Kidney (tissue), 14 donors: Measurements from ENCODE around the gene CCNO. TPM values are rescaled to one million over a fixed set of nuclear protein-coding genes. Genes with fewer than 3 reads are reported as not detected.
A peak's percentile ranks its signal among the peaks of the same experiment; 100 is the strongest.

ENCODE experiments used
- DNase-seq, 5 donors: peaks; one replicate each; pipeline ENCODE4 v3.0.0-alpha.2; 2013 to 2020
- FAIRE-seq: peaks from 2 replicates; lab custom pipeline; 2012; peaks lifted over from hg19 to GRCh38; lab: Jason Lieb, UNC
- H3K27ac ChIP-seq, 2 donors: one replicate each; pipeline ENCODE4 v1.7.0; 2013; ENCODE audit warnings: low read depth in 2 of 2, low read length in 2 of 2, inconsistent platforms in 1 of 2
- H3K27me3 ChIP-seq: one replicate; pipeline ENCODE4 v1.7.1; 2013; ENCODE audit warnings: low read length, inconsistent platforms; ENCODE audit not compliant: control insufficient read depth, insufficient read depth
- H3K36me3 ChIP-seq, 3 donors: one replicate each; pipeline versions ENCODE4 v1.7.0 to v1.7.1; 2013; ENCODE audit warnings: low read length in 3 of 3, control low read depth in 1 of 3, inconsistent platforms in 1 of 3; ENCODE audit not compliant: insufficient read depth in 3 of 3, control insufficient read depth in 2 of 3
- H3K4me1 ChIP-seq, 3 donors: one replicate each; pipeline versions ENCODE4 v1.7.0 to v1.7.1; 2013; ENCODE audit warnings: low read length in 3 of 3, inconsistent platforms in 1 of 3, low read depth in 1 of 3; ENCODE audit not compliant: control insufficient read depth in 2 of 3, insufficient read depth in 2 of 3
- H3K4me3 ChIP-seq, 3 donors: one replicate each; pipeline versions ENCODE4 v1.7.0 to v1.8.1; 2013; ENCODE audit warnings: low read length in 3 of 3, control low read depth in 1 of 3, inconsistent platforms in 1 of 3
- H3K9ac ChIP-seq, 3 donors: one replicate each; pipeline versions ENCODE4 v1.7.0 to v1.7.1; 2013; ENCODE audit warnings: low read length in 3 of 3, control low read depth in 1 of 3, inconsistent platforms in 1 of 3
- H3K9me3 ChIP-seq, 3 donors: one replicate each; pipeline versions ENCODE4 v1.7.0 to v1.7.1; 2013; ENCODE audit warnings: low read length in 3 of 3, control low read depth in 1 of 3, inconsistent platforms in 1 of 3; ENCODE audit not compliant: control insufficient read depth in 2 of 3, insufficient read depth in 1 of 3
- intact Hi-C: fragments of 100-400 bp; cut with DNase I; formaldehyde crosslinking; loops from one replicate; pipeline ENCODE4 v1.11.1; 2022
- polyA plus RNA-seq: library from polyadenylated mRNA; stranded (reverse); fragments of 350-450 nt; fragmentation: Illumina TruSeq; extraction: RNeasy Lipid Tissue Mini Kit (QIAGEN cat#74804); gene quantifications from one replicate; pipeline ENCODE4 v1.2.3, GENCODE V29; 2014; ENCODE audit warnings: low read depth, low replicate concordance; ENCODE audit not compliant: insufficient read depth
- total RNA-seq: library from RNA; stranded (reverse); fragmentation: NEBNext Ultra II Directional; extraction: Animal tissue kit (Norgen Biotek cat#: 25700); gene quantifications from one replicate; pipeline ENCODE4 v1.2.1, GENCODE V29; 2021
- TF ChIP-seq, protein P1 (sequence below): IDR thresholded peaks from 3 replicates; pipeline ENCODE4 v1.5.1; 2012; ENCODE audit warnings: mild to moderate bottlenecking, moderate library complexity, borderline replicate concordance; ENCODE audit not compliant: insufficient read depth; ENCODE audit errors: extremely low read depth
- donor health status: control.
- donor health status: control.
- donor health status: control.
- donor health status: control.
- donor health status: control.
- donor health status: DM: yes; HTN: yes; CAD: no.
- donor health status: Normal renal cell carcinoma (clear cell type).

Gene CCNO
- total and polyA plus RNA-seq, 2 donors from 2014 or later = 2.1 to 5.9 TPM

DNA sequence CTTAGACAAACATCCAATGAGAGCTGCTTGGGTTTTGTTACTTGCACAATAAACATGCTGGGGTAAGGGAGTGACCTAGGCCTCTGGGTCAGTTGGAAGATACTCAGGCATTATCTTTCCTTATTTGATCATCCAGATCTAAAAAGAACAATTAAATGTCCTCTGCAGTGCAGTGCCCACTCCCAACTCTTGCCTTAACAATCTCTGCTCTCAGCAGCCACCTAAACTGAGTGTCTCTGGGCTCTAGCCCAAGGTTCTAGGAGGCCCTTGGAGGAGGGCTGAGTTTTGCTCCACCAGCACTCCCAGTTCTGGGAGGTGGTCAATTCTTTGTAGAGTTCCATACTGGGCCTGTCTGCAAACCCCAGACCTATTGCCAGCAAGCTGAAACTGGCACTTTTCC lies 8.1 kb downstream of the CCNO start:
- H3K9ac ChIP-seq = no peak overlapping the region
- H3K27ac ChIP-seq = no peak overlapping the region
- no peaks in the 10 kb centered on the region for H3K9me3 ChIP-seq
- H3K36me3 ChIP-seq = no peaks in the 10 kb centered on the region
- H3K4me1 ChIP-seq = peaks cover 0 to 7% (median 0%) of the 10 kb centered on the region in 3 donors
- peaks cover 80% of the 10 kb centered on the region for H3K27me3 ChIP-seq
- no peak overlapping the region for H3K4me3 ChIP-seq
- FAIRE-seq = no peak
- TF ChIP-seq, protein P1, sequence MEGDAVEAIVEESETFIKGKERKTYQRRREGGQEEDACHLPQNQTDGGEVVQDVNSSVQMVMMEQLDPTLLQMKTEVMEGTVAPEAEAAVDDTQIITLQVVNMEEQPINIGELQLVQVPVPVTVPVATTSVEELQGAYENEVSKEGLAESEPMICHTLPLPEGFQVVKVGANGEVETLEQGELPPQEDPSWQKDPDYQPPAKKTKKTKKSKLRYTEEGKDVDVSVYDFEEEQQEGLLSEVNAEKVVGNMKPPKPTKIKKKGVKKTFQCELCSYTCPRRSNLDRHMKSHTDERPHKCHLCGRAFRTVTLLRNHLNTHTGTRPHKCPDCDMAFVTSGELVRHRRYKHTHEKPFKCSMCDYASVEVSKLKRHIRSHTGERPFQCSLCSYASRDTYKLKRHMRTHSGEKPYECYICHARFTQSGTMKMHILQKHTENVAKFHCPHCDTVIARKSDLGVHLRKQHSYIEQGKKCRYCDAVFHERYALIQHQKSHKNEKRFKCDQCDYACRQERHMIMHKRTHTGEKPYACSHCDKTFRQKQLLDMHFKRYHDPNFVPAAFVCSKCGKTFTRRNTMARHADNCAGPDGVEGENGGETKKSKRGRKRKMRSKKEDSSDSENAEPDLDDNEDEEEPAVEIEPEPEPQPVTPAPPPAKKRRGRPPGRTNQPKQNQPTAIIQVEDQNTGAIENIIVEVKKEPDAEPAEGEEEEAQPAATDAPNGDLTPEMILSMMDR = no peak
- no peak for DNase-seq
- intact Hi-C loops = no loop called here

DNA sequence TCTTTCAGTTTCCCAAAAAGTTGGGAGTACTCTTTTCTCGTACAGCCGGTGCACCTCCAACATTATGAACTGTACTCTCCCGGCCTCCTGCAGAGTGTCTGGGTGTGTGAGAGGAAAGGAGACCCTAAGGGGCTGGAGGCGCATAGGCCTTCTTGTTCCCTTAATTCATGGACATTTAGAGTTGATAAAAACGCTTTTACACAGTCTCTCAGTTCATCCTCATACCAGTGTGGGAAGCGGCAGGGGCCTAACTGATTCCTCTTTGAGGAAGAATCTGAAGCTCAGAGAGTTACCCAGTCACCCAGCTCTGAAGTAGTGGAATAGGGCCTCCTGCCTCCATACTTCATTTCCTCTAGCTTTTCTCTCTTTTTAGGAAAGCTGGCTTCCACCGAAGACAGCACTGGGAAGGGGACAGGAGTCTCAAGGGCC lies 9.6 kb downstream of the CCNO start:
- Histone ChIP-seq H3K4me1 (peaks cover 0 to 8% (median 0%) of the 10 kb centered on the region in 3 donors), H3K9me3 (no peaks in the 10 kb centered on the region), H3K9ac (no peak overlapping the region), H3K4me3 (no peak overlapping the region), H3K27me3 (peaks cover 79% of the 10 kb centered on the region), H3K36me3 (no peaks in the 10 kb centered on the region), H3K27ac (no peak overlapping the region)
- TF ChIP-seq, protein P1 = no peak
- FAIRE-seq = no peak
- no peak for DNase-seq
- intact Hi-C loops = no loop called here

DNA sequence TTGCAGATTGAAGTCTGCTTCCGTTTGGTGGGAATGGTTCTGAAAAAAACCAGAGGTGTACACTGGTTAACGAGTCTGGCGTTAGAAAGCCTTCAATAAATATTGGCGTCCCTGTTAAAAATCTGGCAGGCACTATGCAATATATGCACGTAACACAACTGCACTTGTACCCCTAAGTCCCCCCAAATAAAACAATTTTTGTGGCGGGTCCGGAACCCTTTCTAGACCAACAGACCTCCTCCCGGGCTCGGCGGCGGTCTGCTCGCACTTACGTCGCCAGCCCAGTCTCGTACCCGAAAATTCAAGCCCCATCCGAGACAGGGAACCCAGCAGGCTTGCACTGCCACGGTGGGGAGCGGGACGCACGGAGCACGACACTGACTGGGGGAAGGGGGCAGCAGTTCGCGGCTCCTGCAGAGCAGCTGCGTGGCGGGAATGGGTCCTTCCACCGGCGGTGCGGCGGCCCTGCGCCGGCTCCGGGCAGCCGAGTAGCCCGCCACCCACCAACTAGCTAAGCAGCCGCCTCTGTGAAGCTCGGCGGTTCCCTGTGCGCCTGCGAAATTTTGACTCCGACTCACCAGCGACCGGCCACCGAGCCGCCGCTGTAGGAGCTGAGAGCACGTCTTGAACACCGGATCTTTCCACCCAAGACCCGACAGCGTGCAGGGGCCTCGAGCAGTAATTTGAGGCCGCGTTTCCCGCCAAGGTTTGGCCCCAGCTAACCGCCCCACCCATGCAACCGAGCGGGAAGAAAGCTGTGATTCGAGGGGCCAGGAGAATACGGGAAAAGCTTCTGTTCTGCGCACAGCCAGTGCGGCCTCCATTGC lies 10.2 kb downstream of the CCNO start:
- intact Hi-C loops = no loop called here
- Histone ChIP-seq H3K4me1 (peaks cover 0 to 8% (median 0%) of the 10 kb centered on the region in 3 donors), H3K9ac (no peak overlapping the region), H3K4me3 (no peak overlapping the region), H3K27ac (no peak overlapping the region), H3K9me3 (no peaks in the 10 kb centered on the region), H3K27me3 (peaks cover 73% of the 10 kb centered on the region), H3K36me3 (no peaks in the 10 kb centered on the region)
- DNase-seq (peak in 4 of 5 donors; percentile 42 to 66 (median 60)), FAIRE-seq (no peak)
- TF ChIP-seq, protein P1 = no peak
